SK-N-SH treated with all-trans-retinoic acid at 6 μM for 48 hours (cell line): ENCODE results near the gene CHMP6.

ENCODE experiments used
- ISL1 ChIP-seq: fragments of 250-450 bp; sonication (Bioruptor Pico); IDR thresholded peaks from 2 replicates; pipeline ENCODE4 v2.1.2; 2022; ENCODE audit warnings: mild to moderate bottlenecking, moderate library complexity
- ZFP30 ChIP-seq: fragments of 450-650 bp; formaldehyde crosslinking; IDR thresholded peaks from 2 replicates; pipeline ENCODE4 v1.5.0; 2022; ENCODE audit warnings: mild to moderate bottlenecking, moderate library complexity
- TF ChIP-seq, protein P1 (sequence below): fragments of 250-450 bp; sonication (Bioruptor Pico); IDR thresholded peaks from 2 replicates; pipeline ENCODE4 v1.8.0; 2020; ENCODE audit warnings: mild to moderate bottlenecking, moderate library complexity, borderline replicate concordance
- TF ChIP-seq, protein P2 (sequence below): fragments of 250-450 bp; sonication (Bioruptor Pico); IDR thresholded peaks from 2 replicates; pipeline ENCODE4 v1.5.1; 2020; ENCODE audit warnings: low read depth, mild to moderate bottlenecking, moderate library complexity

DNA sequence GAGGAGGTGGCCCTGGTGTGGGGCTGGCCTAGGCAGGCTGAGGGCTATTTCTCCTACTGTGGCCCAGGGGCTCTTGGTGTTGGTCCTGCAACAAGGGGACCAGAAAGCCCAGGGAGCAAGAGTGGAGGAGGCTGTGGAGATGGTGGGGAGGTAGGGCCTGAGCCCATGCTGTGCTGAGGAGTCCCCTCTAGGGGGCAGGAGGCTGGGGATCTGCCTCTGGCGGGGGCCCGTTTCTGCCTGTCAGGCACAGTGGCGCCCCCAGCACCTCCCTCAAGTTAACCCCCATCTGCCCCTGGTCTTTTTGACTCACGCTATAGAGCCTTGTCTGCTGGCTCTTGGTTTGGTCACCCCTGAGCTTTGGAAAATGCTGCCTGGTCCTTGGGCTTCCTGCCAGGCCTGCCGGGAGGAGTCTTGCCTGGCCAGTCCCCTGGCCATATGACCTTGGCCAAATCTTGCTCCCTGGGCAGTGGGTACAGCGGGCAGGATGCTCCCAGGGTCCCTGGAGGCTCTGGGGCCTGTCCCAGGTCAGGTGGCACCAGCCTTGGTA lies 49.2 kb downstream of the CHMP6 start:
- TF ChIP-seq, protein P1, sequence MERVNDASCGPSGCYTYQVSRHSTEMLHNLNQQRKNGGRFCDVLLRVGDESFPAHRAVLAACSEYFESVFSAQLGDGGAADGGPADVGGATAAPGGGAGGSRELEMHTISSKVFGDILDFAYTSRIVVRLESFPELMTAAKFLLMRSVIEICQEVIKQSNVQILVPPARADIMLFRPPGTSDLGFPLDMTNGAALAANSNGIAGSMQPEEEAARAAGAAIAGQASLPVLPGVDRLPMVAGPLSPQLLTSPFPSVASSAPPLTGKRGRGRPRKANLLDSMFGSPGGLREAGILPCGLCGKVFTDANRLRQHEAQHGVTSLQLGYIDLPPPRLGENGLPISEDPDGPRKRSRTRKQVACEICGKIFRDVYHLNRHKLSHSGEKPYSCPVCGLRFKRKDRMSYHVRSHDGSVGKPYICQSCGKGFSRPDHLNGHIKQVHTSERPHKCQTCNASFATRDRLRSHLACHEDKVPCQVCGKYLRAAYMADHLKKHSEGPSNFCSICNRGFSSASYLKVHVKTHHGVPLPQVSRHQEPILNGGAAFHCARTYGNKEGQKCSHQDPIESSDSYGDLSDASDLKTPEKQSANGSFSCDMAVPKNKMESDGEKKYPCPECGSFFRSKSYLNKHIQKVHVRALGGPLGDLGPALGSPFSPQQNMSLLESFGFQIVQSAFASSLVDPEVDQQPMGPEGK, result peak; percentile 34; the same call in 1 of the 2 replicates
- TF ChIP-seq ISL1 (CRISPR knock-in tag) (no peak), ZFP30 (CRISPR knock-in tag) (no peak)
- TF ChIP-seq, protein P2, sequence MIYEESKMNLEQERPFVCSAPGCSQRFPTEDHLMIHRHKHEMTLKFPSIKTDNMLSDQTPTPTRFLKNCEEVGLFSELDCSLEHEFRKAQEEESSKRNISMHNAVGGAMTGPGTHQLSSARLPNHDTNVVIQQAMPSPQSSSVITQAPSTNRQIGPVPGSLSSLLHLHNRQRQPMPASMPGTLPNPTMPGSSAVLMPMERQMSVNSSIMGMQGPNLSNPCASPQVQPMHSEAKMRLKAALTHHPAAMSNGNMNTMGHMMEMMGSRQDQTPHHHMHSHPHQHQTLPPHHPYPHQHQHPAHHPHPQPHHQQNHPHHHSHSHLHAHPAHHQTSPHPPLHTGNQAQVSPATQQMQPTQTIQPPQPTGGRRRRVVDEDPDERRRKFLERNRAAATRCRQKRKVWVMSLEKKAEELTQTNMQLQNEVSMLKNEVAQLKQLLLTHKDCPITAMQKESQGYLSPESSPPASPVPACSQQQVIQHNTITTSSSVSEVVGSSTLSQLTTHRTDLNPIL (CRISPR knock-in tag), result no peak
